NCI-H748 (cell line): ENCODE data around the gene TRMU.

Source experiments
- DNase-seq: peaks from one replicate; lab custom pipeline; 2025; ENCODE audit not compliant: unreplicated experiment; lab: John Stamatoyannopoulos, UW

TRMU gene

GRCh38 chr22:46368871-46369715 is 33.6 kb downstream of the TRMU start:
- no peak for DNase-seq

DNA sequence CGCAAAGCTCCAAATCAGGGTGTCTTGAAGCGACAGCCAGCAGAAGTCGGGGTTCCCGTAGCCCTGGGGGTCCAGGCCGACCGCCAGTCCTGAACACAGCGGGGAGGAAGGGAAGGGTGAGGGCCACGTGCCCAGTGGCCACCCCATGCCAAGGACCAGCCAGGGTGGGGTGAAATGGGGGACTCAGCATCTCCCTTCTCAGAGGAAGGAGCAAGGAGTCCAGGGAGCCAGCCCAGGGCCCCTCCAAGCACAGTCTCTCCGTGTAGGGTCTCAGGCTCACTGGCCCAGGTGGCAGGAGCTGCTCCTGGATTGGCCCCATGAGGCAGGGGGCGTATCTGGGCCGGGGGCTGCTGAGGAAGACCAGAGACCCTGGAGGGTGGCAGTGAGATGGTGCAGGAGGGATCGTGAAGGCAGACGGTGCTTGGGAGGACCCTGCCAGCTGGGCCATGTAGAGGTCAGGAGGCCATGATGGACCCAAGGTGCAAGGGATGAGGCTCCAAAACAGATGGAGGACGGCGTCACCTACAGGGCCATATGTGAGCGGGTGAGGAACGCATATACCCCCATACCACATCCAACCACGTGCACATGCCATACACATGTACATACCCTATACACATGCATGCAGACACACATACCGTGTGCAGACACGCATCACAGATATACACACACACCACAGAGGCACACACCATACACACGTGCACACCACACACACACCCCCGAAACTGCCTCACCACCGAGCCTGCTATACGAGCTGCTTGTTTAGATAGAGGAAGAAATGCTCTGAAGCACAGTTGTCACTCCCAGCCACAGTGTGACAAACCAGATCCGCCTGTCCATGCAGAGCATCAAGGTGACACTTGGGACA is 34.4 kb downstream of the TRMU start:
- no peak for DNase-seq

- no peak for DNase-seq
Observed at GRCh38 chr22:46370584-46371291, 35.2 kb downstream of the TRMU start.

GRCh38 chr22:46371623-46372226 is 36.2 kb downstream of the TRMU start:
- DNase-seq, result no peak

DNA sequence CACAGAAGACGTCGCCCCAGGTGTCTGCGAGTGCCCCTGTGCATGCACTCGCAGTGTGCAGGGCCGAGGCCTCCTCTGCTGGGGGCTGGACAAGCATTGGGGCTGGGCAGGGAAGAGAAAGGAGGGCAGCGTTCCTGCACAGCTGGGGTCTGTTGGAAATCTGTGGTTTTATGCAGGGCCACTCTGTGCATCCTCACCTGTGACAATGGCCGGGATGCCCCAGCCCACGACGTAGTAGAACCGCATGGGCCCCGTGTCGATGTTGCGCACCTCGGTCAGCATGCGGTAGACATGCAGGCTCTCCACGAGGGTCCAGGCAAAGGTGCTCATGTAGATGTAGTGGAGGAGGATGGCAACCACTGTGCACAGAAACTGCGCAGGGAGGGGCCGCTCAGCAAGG is 37.2 kb downstream of the TRMU start:
- DNase-seq, result no peak

DNA sequence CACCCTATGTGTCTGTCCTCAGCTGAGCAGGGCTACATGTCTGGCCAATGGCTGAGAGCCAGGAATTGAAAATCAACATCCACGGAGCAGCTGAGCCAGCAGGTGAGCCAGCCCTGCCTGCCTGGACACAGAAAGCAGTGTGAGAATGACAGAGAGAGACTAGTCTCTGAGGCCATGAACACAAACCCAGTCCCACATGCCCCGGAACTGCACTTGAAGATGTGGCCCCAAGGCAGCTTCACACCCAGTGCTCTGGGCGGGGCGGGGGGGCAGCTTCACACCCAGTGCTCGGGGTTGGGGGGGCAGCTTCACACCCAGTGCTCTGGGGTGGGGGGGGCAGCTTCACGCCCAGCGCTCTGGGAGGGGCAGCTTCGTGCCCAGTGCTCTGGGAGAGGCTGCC is 37.6 kb downstream of the TRMU start:
- DNase-seq, result peak; percentile 40

DNA sequence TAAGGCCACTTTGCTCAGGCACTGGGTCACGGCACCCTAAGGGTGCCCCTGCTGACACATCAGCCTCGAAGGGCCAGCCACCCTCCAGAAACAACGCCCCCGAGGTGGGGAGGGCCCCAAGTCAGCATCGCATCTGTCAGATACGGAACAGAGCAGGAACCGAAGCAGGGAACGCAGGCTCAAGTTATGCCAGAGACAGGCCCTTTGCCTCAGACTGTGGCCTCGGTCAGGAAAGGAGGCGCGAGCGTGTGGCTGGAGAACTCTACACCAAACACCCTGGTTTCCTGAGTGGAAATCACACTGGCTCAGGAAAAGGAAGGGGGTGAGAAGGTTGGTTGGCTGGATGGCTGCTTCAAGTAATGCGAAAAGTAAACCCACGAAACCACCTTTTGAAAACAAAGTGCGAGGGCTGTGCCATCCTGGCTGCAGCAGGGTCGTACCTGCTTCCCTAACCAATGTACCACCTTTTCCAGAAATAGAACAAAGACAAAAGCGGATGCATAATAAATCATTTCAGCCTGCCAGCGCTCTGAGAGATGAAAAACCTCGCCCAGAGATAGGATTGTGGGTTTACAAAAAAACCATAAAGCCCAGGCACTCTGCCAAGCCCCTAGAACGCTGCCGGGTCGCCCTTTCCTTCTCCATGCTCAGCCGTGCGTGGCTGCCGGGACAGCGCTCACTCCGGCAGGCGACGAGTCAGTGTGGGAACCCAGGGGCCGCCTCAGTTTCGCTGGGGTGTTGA is 38.6 kb downstream of the TRMU start:
- DNase-seq, result no peak

DNA sequence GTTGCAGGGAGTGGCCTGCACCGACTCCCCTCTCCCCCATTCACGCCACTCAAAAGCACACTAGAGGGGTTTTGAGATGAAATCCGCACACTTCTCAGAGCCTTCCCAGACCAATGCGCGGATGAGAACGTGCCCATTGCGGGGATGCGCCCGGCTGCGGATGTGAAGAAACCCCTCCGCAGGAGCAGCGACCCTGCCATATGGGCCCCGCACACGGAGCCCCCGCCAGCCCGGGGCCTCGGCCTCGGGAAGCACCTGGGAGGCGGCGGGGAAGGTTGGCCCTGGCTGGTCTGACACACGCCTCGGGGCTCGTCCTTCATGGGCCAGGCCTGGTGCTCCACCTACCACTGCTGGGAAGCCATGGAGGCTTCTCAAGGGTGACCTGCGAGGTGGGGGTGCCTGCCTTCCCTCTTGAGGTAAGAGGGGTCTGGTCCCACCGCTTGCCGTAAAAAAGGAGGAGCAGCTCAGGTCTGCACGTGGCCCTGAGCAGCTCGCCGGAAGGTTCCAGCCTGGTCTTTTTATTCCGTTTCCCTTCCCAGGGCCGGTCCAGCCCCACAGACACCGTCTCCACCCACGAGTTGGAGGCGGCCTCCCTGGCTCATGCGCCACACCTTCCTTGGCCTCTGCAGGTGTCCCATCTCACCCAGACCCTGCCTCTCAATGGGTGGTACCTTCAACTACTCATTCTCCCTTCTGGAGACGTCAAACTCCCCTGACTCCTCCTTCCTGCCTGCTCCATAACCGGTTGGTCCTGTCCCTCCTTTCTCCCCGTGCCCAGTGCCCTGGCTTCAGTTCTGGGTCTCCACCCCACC is 39.4 kb downstream of the TRMU start:
- no peak for DNase-seq

DNA sequence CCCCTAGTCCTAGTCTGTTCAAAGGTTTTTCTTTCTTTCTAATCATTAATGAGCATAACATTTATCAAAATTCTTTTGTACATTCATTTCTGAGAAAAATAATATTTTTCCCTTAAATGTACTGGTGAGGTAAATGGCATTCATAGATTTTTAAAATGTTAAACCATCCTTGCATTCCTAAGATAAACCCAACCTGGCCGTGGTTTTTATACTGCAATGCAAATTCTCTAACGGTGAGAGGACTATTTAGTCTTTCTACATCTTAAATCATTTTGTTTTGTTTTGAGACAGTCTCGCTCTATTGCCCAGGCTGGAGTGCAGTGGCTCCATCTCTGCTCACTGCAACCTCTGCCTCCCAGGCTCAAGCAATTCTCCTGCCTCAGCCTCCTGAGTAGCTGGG is 40.6 kb downstream of the TRMU start:
- no peak for DNase-seq

DNA sequence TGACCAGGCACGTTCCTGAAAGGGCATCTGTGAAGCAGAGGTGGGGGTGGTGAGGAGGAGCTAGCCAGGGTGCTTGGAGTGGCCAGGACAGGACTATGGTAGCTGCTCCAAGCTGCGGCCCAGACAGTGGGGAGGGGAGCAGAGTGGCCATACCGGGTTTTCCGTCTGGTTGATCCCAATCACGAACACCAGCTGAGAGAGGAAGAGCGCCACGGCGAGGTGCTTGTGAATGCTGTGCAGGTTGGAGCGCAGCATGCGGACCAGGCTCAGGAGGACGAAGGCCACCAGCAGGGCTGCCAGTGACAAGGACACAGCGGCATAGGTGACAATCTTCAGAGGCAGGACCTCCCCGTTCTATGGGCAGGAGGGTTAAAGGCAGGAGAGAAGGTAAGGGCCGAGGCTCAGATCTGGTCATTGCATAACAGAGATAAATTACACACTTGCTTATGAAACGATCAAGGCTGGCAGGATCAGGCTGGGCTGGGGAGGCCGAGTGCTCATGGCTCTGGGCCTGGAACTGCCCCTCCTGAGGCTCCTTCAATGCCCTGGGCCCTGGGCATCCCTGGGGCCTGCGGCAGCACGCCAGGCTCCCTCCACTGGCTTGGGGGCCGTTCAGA is 41.5 kb downstream of the TRMU start:
- DNase-seq, result no peak

DNA sequence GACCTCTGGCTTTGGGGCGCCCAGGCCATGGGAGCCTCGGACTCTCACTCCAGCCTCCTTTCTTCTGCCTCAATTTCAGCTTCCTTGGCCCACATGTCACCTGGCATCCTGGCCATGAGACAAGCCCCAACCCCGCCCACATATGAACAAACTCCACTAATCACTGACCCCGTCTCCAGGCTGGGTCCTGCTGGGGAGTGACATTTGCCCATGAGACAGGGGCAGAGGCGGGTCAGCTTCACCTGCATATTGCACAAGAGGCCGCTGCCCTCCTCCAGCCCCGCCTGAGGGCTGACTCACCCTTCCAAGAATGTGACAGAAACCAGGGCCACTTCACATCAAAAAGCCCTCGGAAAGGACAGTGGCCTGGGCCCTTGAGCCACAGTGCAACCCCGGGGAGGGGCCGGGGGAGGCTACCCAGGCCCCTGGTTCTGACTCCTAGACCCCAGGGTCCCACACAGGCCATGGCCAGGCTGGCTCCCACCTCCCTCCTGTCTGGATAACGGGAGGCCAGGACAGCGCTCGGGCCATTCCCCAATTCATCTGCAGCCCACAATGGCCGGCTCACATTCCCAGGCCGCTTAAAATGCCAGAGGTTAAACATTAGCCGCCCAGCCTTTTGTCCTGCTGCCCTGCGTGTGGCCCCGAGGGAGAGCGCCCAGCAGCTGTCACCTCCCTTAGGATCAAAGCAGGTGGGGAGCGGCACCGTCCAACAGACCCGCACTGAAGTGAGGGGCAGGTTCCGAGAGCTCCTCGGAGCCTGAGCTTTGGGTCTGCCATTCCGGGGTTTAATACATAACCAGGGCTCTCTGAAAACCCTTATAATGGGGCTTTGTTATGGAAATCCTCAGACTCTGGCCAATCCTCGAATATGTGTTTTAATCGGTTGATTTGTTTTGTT is 42.3 kb downstream of the TRMU start:
- DNase-seq, result no peak

DNA sequence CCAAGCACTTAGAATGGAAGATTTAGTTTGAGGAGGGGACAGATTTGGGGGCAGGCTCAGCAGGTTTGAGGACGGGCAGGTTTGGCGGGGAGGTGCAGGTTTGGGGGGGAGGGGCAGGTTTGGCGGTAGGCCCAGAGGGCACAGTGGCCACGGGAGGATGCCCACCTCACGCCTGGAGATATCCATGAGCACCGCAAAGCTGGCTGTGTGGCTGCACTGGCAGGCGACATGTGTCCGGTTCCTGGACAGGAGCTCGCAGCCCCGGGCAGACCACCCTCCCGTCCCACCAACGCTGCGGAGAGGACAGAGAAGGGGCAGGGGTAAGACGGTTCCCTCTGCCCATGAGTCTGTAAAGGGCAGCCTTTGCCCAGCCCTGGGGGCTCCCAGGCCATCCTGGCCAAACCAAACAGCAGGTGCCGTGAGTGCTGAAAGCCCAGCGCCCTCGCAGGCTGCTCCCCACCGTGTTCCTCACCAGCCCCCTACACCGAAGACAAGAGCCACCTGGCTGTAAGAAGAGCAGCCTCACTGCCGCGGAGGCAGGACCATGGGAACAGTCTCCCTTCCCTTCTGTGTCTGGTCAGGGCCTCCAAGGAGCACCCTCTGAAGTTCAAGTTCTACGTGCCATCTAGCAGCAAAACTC is 43.0 kb downstream of the TRMU start:
- no peak for DNase-seq

- DNase-seq, result no peak
Observed at GRCh38 chr22:46379066-46379930, 43.8 kb downstream of the TRMU start.

- DNase-seq, result no peak
Observed at GRCh38 chr22:46380069-46380468, 44.6 kb downstream of the TRMU start.

DNA sequence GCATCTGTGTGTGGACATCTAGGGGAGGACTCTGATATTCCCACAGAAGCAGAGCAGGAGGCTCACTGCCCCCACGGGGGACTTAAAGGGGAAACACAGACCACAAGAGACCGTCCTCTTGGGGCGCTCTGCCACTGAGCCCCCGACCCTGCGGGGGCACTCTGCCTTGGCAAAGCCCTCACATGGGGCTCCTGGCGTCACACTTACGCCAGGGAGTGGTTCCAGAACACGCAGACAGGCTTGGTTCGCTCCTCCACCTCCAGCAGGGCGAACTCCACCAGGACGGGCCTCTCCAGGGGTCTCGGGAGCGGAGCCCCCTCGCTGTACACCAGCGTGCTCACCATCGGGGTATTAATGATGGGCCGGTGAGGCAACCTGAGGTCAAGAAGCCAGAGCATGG is 45.1 kb downstream of the TRMU start:
- DNase-seq, result no peak

GRCh38 chr22:46381142-46381541 is 45.6 kb downstream of the TRMU start:
- DNase-seq, result no peak

DNA sequence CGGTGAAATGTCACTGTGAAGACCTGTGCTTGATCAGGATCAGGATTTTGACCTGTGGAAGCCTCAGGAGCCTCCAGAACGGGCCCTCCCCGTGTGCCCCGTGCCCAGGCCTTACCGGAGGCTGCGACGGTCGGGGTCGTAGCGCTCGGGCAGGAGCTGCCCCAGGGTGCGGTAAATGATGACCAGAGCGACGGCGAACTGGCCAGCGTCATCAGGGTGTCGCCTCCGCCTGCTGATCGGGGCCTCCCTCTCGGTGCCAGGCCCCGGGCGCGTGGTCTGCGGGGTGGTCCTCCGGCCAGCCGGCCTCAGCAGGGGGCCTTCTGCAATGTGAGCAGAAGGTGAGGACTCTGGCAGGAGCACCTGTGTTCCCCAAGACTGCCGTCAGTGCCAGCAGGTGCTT is 46.2 kb downstream of the TRMU start:
- DNase-seq, result no peak
